ENCODE measurements around the gene PLEK. TPM values are rescaled to one million over a fixed set of nuclear protein-coding genes. Genes with fewer than 3 reads are reported as not detected.

The PLEK gene
- total and polyA plus RNA-seq, 10 of the 15 experiments (the other 5 are each of a cell fraction or from before 2014, with no cell fraction given), result 229 to 804 (median 362) TPM

- no peak overlapping the region for H3K9ac ChIP-seq (ENCODE audit: control insufficient read depth, insufficient read depth, low read length)
- H3K9me3 ChIP-seq (replicated peaks; ENCODE audit: control insufficient read depth, insufficient read depth, low read length), result no peaks in the 10 kb centered on the region; the same call in 2 of the 3 replicates
- ChIA-PET POLR2A (no interaction called here), CTCF (no interaction called here), RAD21 (ENCODE audit: unreplicated experiment) (no interaction called here), SMC1A (ENCODE audit: uncharacterized antibody, unreplicated experiment) (interaction anchor here (1.5 kb wide), 1 partner anchor 23 kb away, joined by 5 read pairs; no protein-coding TSS in a partner anchor)
- H3K36me3 ChIP-seq (ENCODE audit: control insufficient read depth in 2 of 2, insufficient read depth in 2 of 2, low read length in 1 of 2), result no peaks in the 10 kb centered on the region
- no peaks in the 10 kb centered on the region for H4K20me1 ChIP-seq (ENCODE audit: control insufficient read depth, insufficient read depth)
- H3K79me2 ChIP-seq (ENCODE audit: control insufficient read depth, insufficient read depth, low read length), result no peaks in the 10 kb centered on the region; the same call in 1 of the 2 replicates
- no peak overlapping the region for H3K4me3 ChIP-seq
- ATAC-seq (peak; percentile 51), DNase-seq (ENCODE audit: low read depth, low spot score) (no peak), FAIRE-seq (no peak)
- intact Hi-C loops (cut with micrococcal nuclease; ENCODE audit: unreplicated experiment), result no loop called here
- H3K27me3 ChIP-seq (replicated peaks in 1 of 2; ENCODE audit: control insufficient read depth in 2 of 2, insufficient read depth in 2 of 2, low read length in 1 of 2), result no peaks in the 10 kb centered on the region
- in situ Hi-C loops (cut with MboI), result loop anchor here (25.0 kb wide), 1 partner anchor 1998 kb away; the partner anchor contains the start of gene MEIS1
- TF ChIP-seq CBX5 (IDR thresholded peaks at IDR 0.05; ENCODE audit: low read depth) (no peak), RUNX3 (IDR thresholded peaks at IDR 0.05; ENCODE audit: low read length) (no peak), NFYB (IDR thresholded peaks at IDR 0.05; ENCODE audit: insufficient read depth, low read depth, low read length) (peak; percentile 91)
- BruUV-seq (replicated peaks), result no TSS peak
- H2AFZ ChIP-seq (ENCODE audit: control insufficient read depth, low read depth, low read length), result peak overlapping the region; percentile 67
- peaks cover 18% of the 10 kb centered on the region for H3K4me1 ChIP-seq (ENCODE audit: control insufficient read depth, insufficient read depth, low read length)
- no peak overlapping the region for H3K4me2 ChIP-seq (ENCODE audit: control insufficient read depth, insufficient read depth)
- H3K27ac ChIP-seq (ENCODE audit: control insufficient read depth, insufficient read depth), result no peak overlapping the region
Measured at GRCh38 chr2:68434981-68435380, 69.9 kb downstream of the PLEK start.

- H4K20me1 ChIP-seq (ENCODE audit: control insufficient read depth, insufficient read depth), result no peaks in the 10 kb centered on the region
- no peak overlapping the region for H3K9ac ChIP-seq (ENCODE audit: control insufficient read depth, insufficient read depth, low read length)
- no peak for ATAC-seq
- no peak overlapping the region for H3K4me3 ChIP-seq
- no peak overlapping the region for H3K27ac ChIP-seq (ENCODE audit: control insufficient read depth, insufficient read depth)
- in situ Hi-C loops (cut with MboI) (loop anchor here (25.0 kb wide), 1 partner anchor 1998 kb away; the partner anchor contains the start of gene MEIS1), intact Hi-C loops (cut with micrococcal nuclease; ENCODE audit: unreplicated experiment) (no loop called here)
- no peak for DNase-seq (ENCODE audit: low read depth, low spot score)
- ChIA-PET CTCF (interaction anchor here (1.0 to 1.3 kb wide), 2 partner anchors 9 to 47 kb away, joined by 3 to 8 read pairs; no protein-coding TSS in a partner anchor), SMC1A (ENCODE audit: uncharacterized antibody, unreplicated experiment) (interaction anchor here (0.9 to 9.4 kb wide), 12 partner anchors 8 to 73 kb away, joined by 3 to 200 read pairs (median 5); no protein-coding TSS in a partner anchor), POLR2A (interaction anchor here (1.0 to 1.6 kb wide), 4 partner anchors 10 to 47 kb away, joined by 3 to 5 read pairs (median 3); no protein-coding TSS in a partner anchor), RAD21 (ENCODE audit: unreplicated experiment) (interaction anchor here (0.9 to 2.0 kb wide), 5 partner anchors 8 to 68 kb away, joined by 3 to 9 read pairs (median 5); no protein-coding TSS in a partner anchor)
- H3K4me1 ChIP-seq (ENCODE audit: control insufficient read depth, insufficient read depth, low read length), result peaks cover 24% of the 10 kb centered on the region
- H2AFZ ChIP-seq (ENCODE audit: control insufficient read depth, low read depth, low read length), result no peak overlapping the region; the same call in 1 of the 2 replicates
- no peak for FAIRE-seq
- H3K36me3 ChIP-seq (ENCODE audit: control insufficient read depth in 2 of 2, insufficient read depth in 2 of 2, low read length in 1 of 2), result no peaks in the 10 kb centered on the region
- no peak for TF ChIP-seq USF2 (IDR thresholded peaks at IDR 0.05; ENCODE audit: borderline replicate concordance, low read depth, low read length)
- TF ChIP-seq PKNOX1 (IDR thresholded peaks at IDR 0.05), result 0 out of 2 replicates have a peak, but pooled peaks have one; percentile 8
- H3K4me2 ChIP-seq (ENCODE audit: control insufficient read depth, insufficient read depth), result no peak overlapping the region
- BruUV-seq (replicated peaks), result no TSS peak
- no peaks in the 10 kb centered on the region; the same call in 2 of the 3 replicates for H3K9me3 ChIP-seq (replicated peaks; ENCODE audit: control insufficient read depth, insufficient read depth, low read length)
- H3K79me2 ChIP-seq (ENCODE audit: control insufficient read depth, insufficient read depth, low read length), result peaks cover 3% of the 10 kb centered on the region
- no peaks in the 10 kb centered on the region for H3K27me3 ChIP-seq (replicated peaks in 1 of 2; ENCODE audit: control insufficient read depth in 2 of 2, insufficient read depth in 2 of 2, low read length in 1 of 2)
Measured at GRCh38 chr2:68435615-68436014, 70.5 kb downstream of the PLEK start.

Data from GM12878 (cell line).